ENCODE results near the gene MRPL47.
A peak's percentile ranks its signal among the peaks of the same experiment; 100 is the strongest.
"Not testable (repeated sequence)": the region's sequence is repeated elsewhere in the genome, so short reads cannot be mapped to it uniquely, and the experiment has no call there.

The MRPL47 gene

DNA sequence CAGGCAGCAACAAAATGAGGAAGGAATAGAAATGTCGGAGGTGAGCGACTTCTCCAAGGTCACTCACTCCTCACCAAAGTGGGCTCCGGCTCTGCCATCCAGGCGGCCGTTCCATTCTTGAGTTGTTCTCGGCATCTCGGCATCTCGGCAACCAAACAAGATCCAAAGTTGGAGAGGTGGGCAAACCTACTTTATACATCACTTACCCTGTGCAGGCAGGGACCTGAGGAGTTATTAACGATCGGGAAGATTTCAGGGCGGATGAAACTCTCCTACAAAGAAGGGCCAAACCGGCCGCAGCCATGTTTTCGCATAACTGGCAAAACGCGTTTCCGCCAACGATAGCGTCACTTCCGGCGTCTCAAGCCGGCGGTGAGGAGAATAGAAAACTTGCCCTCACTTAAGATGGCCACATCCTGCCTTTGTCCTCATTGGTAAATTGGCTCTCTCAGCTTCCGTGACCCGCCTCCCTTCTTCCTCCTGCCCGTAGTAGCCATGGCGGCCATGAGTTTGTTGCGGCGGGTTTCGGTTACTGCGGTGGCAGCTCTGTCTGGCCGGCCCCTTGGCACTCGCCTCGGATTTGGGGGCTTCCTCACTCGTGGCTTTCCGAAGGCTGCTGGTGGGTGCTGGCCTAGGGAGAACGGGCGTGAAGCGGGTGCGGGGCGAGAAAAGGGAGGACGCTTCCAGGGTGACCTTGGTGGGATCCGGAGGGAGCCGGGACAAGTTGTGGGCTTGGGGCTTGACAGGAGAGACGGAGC lies at the start of gene MRPL47, which contains the start of gene NDUFB5:
TSS of gene MRPL47 (minus strand) at position 318 of the 758 bp plus-strand sequence. CDS start at position 304, 14 bp downstream.
TSS of gene NDUFB5 (plus strand) at position 474 of the 758 bp plus-strand sequence. CDS start at position 496, 22 bp downstream.
- peak; percentile 79 to 85 for DNase-seq (ENCODE audit: low read depth in 2 of 2)

GRCh38 chr3:179653096-179653797 lies 48.8 kb upstream of the MRPL47 start:
- peak; percentile 34 to 56 for DNase-seq (ENCODE audit: low read depth in 2 of 2)

DNA sequence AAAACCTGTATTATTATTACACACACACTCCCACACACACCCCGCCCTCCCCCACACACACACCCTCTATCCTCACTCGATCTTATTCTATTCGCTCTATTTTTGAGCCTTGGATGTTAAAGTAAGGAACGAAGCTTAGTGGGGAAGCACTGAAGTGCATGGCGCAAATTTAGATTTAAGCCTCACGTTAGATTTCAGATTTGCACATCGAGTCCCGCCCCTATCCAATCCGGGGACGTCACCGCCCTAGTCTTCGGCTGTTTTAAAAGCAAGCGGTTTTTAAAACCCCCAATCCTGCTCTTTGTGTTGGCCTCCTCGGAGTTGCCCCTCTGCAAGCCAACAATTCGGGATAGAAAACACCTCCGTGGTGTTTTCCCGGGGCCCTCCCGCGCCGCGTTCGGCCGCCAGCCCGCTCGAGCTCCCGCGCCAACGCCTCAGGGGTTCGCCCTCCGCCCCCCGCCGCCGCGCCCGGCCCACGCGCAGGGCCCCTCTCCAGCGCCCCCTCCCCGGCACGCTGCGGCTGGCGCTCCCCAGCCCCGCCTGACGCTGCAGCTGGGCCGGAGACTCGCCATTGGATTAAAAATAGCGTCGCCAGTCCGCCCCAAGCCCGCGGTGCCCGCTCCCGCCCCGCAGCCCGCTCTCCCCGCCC lies 48.1 kb upstream of the MRPL47 start, which contains the start of gene USP13:
TSS of gene USP13 (plus strand) at position 594 of the 649 bp plus-strand sequence. CDS start 186 bp downstream, outside the sequence.
- DNase-seq (ENCODE audit: low read depth in 2 of 2): peak; percentile 30 to 54

- no peak for DNase-seq (ENCODE audit: low read depth in 2 of 2)
Observed at GRCh38 chr3:179651687-179652446, 47.4 kb upstream of the MRPL47 start.

- DNase-seq (ENCODE audit: low read depth in 2 of 2): no peak
Observed at GRCh38 chr3:179646177-179646576, 41.7 kb upstream of the MRPL47 start.

DNA sequence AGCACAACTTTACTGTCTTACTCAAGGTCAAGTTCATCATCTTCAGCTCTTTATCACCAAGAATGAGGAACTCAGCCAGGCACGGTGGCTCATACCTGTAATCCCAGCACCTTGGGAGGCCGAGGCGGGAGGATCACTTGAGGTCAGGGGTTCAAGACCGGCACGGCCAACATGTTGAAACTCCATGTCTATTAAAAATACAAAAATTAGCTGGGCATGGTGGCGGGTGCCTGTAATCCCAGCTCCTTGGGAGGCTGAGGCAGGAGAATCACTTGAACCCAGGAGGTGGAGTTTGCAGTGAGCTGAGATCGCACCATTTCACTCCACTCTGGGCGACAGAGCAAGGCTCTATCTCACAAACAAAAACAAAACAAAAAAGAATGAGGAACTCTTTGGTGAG lies 39.4 kb upstream of the MRPL47 start:
- DNase-seq (ENCODE audit: low read depth in 2 of 2): not testable (repeated sequence)

DNA sequence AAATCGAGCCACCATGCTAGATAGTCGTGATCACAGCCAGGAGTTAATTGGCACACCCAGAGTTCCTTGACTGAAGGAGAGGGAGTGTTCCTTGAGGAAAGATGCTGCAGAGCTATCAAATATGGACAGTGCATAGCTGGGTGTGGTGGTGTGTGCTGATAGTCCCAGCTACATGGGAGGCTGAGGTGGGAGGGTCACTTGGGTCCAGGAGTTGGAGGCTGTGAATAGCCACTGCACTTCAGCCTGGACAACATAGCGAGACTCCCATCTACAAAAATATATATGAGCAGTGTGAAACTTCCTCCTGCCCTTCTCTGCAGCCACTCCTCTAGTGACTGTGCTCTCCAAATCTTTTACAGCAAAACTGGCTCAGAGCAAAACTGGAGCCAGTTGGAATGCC lies 38.4 kb upstream of the MRPL47 start:
- DNase-seq (ENCODE audit: low read depth in 2 of 2): no peak

DNA sequence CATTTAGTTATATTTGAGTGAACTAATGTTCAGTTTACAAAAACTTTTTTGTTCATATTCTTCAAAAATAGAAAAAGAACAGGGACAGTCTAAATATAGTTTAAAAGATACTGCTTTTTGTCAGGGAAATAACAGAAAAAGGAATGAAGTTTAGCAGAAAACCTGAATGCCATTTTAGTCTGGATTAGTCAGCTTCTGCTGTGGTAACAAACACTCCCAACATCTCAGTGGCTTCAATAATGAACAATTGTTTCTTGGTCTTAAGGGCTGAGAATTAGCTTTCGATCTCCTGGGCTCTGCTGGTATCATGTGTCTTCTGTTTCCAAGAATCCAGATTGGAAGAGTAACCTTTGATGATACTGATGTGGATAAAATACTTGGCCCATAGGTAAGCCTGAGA lies 36.0 kb upstream of the MRPL47 start:
- DNase-seq (ENCODE audit: low read depth in 2 of 2): no peak

- no peak for DNase-seq (ENCODE audit: low read depth in 2 of 2)
Observed at GRCh38 chr3:179630753-179631451, 26.5 kb upstream of the MRPL47 start.

DNA sequence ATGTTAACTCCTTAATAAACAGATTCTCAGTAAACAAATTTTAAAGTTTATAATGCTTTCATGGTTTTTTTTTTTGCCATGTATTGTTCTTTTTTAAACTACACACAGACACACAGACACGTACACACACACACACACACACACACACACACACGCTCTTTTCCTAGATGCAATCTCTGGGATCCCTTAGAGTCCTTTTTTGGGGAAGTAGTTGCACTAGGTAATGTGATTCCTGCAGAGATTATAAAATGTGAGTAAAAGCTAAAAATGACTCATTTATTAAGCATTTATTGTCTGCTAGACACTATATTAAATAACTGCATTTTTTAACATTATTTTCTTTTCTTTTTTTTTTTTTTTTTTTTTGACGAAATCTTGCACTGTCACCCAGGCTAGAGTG lies 20.0 kb upstream of the MRPL47 start:
- no peak for DNase-seq (ENCODE audit: low read depth in 2 of 2)

- DNase-seq (ENCODE audit: low read depth in 2 of 2): no peak
Observed at GRCh38 chr3:179622023-179622422, 17.6 kb upstream of the MRPL47 start.

GRCh38 chr3:179615458-179616173 lies 11.2 kb upstream of the MRPL47 start:
- no peak for DNase-seq (ENCODE audit: low read depth in 2 of 2)

- DNase-seq (ENCODE audit: low read depth in 2 of 2): no peak
Observed at GRCh38 chr3:179613807-179614206, 9.4 kb upstream of the MRPL47 start.

DNA sequence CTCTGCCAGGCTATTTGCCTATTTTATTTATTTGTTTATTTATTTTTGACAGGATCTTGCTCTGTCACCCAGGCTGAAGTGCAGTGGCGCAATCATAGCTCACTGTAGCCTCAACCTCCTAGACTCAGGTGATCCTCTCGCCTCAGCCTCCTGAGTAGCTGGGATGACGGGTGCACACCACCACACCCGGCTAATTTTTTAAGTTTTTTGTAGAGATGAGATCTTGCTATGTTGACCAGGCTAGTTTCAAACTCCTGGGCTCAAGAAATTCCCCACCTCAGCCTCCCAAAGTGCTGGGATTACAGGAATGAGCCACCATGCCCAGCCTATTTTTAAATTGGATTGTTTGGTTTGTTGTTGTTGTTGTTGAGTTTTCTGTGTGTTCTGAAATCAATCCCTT lies 5.6 kb upstream of the MRPL47 start:
- DNase-seq (ENCODE audit: low read depth in 2 of 2): no peak

GRCh38 chr3:179608931-179609720 lies 4.7 kb upstream of the MRPL47 start:
- no peak for DNase-seq (ENCODE audit: low read depth in 2 of 2)

GRCh38 chr3:179606534-179607085 lies 2.2 kb upstream of the MRPL47 start:
- no peak for DNase-seq (ENCODE audit: low read depth in 2 of 2)

- DNase-seq (ENCODE audit: low read depth in 2 of 2): no peak
Observed at GRCh38 chr3:179603831-179604230, 607 bp downstream of the MRPL47 start.

GRCh38 chr3:179603321-179603720 lies 1.1 kb downstream of the MRPL47 start:
- no peak for DNase-seq (ENCODE audit: low read depth in 2 of 2)

- DNase-seq (ENCODE audit: low read depth in 2 of 2): no peak
Observed at GRCh38 chr3:179599531-179599930, 4.9 kb downstream of the MRPL47 start.

Data from stimulated activated CD4-positive, alpha-beta T cell treated with anti-CD3 and anti-CD28 coated beads, Interleukin-1b, Interleukin-23, amount 100 ng/mL, for 4 hours (primary cell).